HepG2 (cell line): ENCODE data around the gene CORO7. TPM values are rescaled to one million over a fixed set of nuclear protein-coding genes. Genes with fewer than 3 reads are reported as not detected.

Experiments used
- ATAC-seq: fragments of 200-7000 bp; cut with Tn5 transposase; 3 replicates; pipeline ENCODE4 v1.9.1; 2020; ENCODE audit warnings: mild to moderate bottlenecking, moderate library complexity
- BruUV-seq: library from RNA; stranded (reverse); fragments of 400-500 nt; replicated peaks from 2 replicates; lab custom pipeline; 2021; lab: Mats Ljungman, UMichigan
- CTCF ChIA-PET: fragments of 300-600 bp; formaldehyde crosslinking; extraction: SDS; loops from one replicate; lab custom pipeline; 2021; ENCODE audit warnings: low total read pairs, inconsistent platforms, low intra/inter-chr PET ratio; lab: Yijun Ruan, JAX
- POLR2A ChIA-PET: fragments of 350-600 bp; sonication (Branson Sonifier 250); formaldehyde crosslinking; loops from one replicate; lab custom pipeline; 2020; ENCODE audit warnings: antibody characterized with exemption, inconsistent platforms; lab: Yijun Ruan, JAX
- DNase-seq: peaks from one replicate; pipeline ENCODE4 v3.0.0-alpha.2; 2015; ENCODE audit warnings: low spot score
- FAIRE-seq: peaks from 3 replicates; lab custom pipeline; 2011; peaks lifted over from hg19 to GRCh38; lab: Jason Lieb, UNC
- H2AFZ ChIP-seq: one replicate; pipeline ENCODE4 v1.6.1; 2011; ENCODE audit warnings: low read length, inconsistent platforms
- H3K27ac ChIP-seq: fragments of 300-600 bp; 3 replicates; pipeline ENCODE4 v1.8.0; 2011; ENCODE audit warnings: mixed run types, mild to moderate bottlenecking, mixed read lengths, low read length, inconsistent platforms; ENCODE audit not compliant: insufficient read depth; ENCODE audit errors: extremely low read length
- H3K27me3 ChIP-seq, 2 experiments: fragments of 200-600 bp in 1 of 2; 2 replicates in 1 of 2; 3 replicates in 1 of 2; pipeline versions ENCODE4 v1.6.0 to v1.8.0; 2011; ENCODE audit warnings: low read length in 2 of 2, mild to moderate bottlenecking in 2 of 2, moderate library complexity in 2 of 2, inconsistent platforms in 1 of 2; ENCODE audit not compliant: insufficient read depth in 2 of 2, control insufficient read depth in 1 of 2
- H3K36me3 ChIP-seq, 2 experiments: fragments of 200-600 bp in 1 of 2; replicated peaks in 1 of 2; 2 replicates in 1 of 2; 3 replicates in 1 of 2; pipeline versions ENCODE4 v1.5.1 to v1.8.0; 2011; ENCODE audit warnings: low read length in 2 of 2, inconsistent platforms in 1 of 2; ENCODE audit not compliant: insufficient read depth in 2 of 2, control insufficient read depth in 1 of 2
- H3K4me1 ChIP-seq: 2 replicates; pipeline ENCODE4 v1.5.1; 2012; ENCODE audit warnings: low read length, inconsistent platforms; ENCODE audit not compliant: insufficient read depth
- H3K4me2 ChIP-seq: 2 replicates; pipeline ENCODE4 v1.6.0; 2011; ENCODE audit warnings: low read depth, low read length, inconsistent platforms
- H3K4me3 ChIP-seq, 3 experiments: fragments of 200-600 bp in 1 of 3; sonication (generic), shearing (Covaris generic) in 1 of 3; replicated peaks in 1 of 3; 2 replicates each; pipeline ENCODE4 v1.5.1; 2011 to 2016; ENCODE audit warnings: low read length in 3 of 3, inconsistent platforms in 2 of 3, low read depth in 2 of 3, mild to moderate bottlenecking in 2 of 3, control low read depth in 1 of 3, mixed read lengths in 1 of 3; ENCODE audit not compliant: insufficient read depth in 1 of 3
- H3K79me2 ChIP-seq: one replicate; pipeline ENCODE4 v1.6.1; 2011; ENCODE audit warnings: low read length, inconsistent platforms; ENCODE audit not compliant: insufficient read depth
- H3K9ac ChIP-seq: 2 replicates; pipeline ENCODE4 v1.6.0; 2011; ENCODE audit warnings: mild to moderate bottlenecking, low read depth, low read length, inconsistent platforms; ENCODE audit not compliant: insufficient read depth
- H3K9me3 ChIP-seq: 2 replicates; pipeline ENCODE4 v1.5.1; 2012; ENCODE audit warnings: mild to moderate bottlenecking, low read length
- H4K20me1 ChIP-seq: 2 replicates; pipeline ENCODE4 v1.6.0; 2011; ENCODE audit warnings: inconsistent platforms, mild to moderate bottlenecking, low read length, moderate library complexity; ENCODE audit not compliant: insufficient read depth
- ATF7 ChIP-seq, 2 experiments: fragments of 450-650 bp in 1 of 2; sonication (generic) in 1 of 2; formaldehyde crosslinking in 1 of 2; IDR thresholded peaks; 2 replicates each; pipeline versions ENCODE4 v1.4.0 to v1.6.1; 2016 to 2020; ENCODE audit warnings: antibody characterized with exemption in 1 of 2, mild to moderate bottlenecking in 1 of 2, missing genetic modification reagents in 1 of 2
- CAMTA2 ChIP-seq: sonication (generic); formaldehyde crosslinking; IDR thresholded peaks from 2 replicates; pipeline ENCODE4 v1.4.0; 2020; ENCODE audit warnings: mild to moderate bottlenecking, missing genetic modification reagents, borderline replicate concordance
- KDM5B ChIP-seq: sonication (generic); formaldehyde crosslinking; IDR thresholded peaks from 2 replicates; pipeline ENCODE4 v1.4.0; 2020; ENCODE audit warnings: missing genetic modification reagents, mild to moderate bottlenecking, borderline replicate concordance
- KLF16 ChIP-seq, 2 experiments: sonication (generic) in 1 of 2; formaldehyde crosslinking in 1 of 2; IDR thresholded peaks; 2 replicates each; pipeline versions ENCODE4 v1.6.1 to v1.8.0; 2016 to 2023; ENCODE audit warnings: missing genetic modification reagents in 2 of 2, missing compliant biosample characterization in 1 of 2
- PRMT3 ChIP-seq: sonication (generic); formaldehyde crosslinking; IDR thresholded peaks from 2 replicates; pipeline ENCODE4 v1.8.1; 2022; ENCODE audit warnings: low read depth, mild to moderate bottlenecking, moderate library complexity, missing genetic modification reagents, borderline replicate concordance
- TP53 ChIP-seq: sonication (generic); formaldehyde crosslinking; conservative IDR thresholded peaks from 2 replicates; pipeline ENCODE4 v1.4.0; 2020; ENCODE audit warnings: missing genetic modification reagents
- ZBTB14 ChIP-seq: sonication (generic); formaldehyde crosslinking; IDR thresholded peaks from 2 replicates; pipeline ENCODE4 v1.4.0; 2020; ENCODE audit warnings: missing genetic modification reagents
- ZNF468 ChIP-seq: sonication (generic); formaldehyde crosslinking; IDR thresholded peaks from 2 replicates; pipeline ENCODE4 v1.8.0; 2022; ENCODE audit warnings: mild to moderate bottlenecking, moderate library complexity, missing genetic modification reagents
- ZNF501 ChIP-seq: sonication (generic); formaldehyde crosslinking; IDR thresholded peaks from 2 replicates; pipeline ENCODE4 v1.5.1; 2020; ENCODE audit warnings: mild to moderate bottlenecking, moderate library complexity, missing genetic modification reagents
- ZNF770 ChIP-seq: sonication (generic); formaldehyde crosslinking; IDR thresholded peaks from 2 replicates; pipeline ENCODE4 v1.5.0; 2020; ENCODE audit warnings: mild to moderate bottlenecking, missing genetic modification reagents
- ZNF772 ChIP-seq: sonication (generic); formaldehyde crosslinking; IDR thresholded peaks from 2 replicates; pipeline ENCODE4 v1.5.0; 2020; ENCODE audit warnings: mild to moderate bottlenecking, missing genetic modification reagents
- WGBS: methylation state at CpG from one replicate; pipeline ENCODE4 v1.1.6; 2017; ENCODE audit warnings: low lambda C conversion rate; 5-methylcytosine and 5-hydroxymethylcytosine counted together
- in situ Hi-C: cut with HindIII; loops from 2 replicates; pipeline ENCODE4 v1.10.0; 2017; ENCODE audit warnings: low pct_unique_long_range_greater_than_20kb; ENCODE audit not compliant: extremely low pct_ligation_motif_present
- intact Hi-C: fragments of 100-400 bp; cut with micrococcal nuclease; formaldehyde crosslinking; loops from one replicate; pipeline ENCODE4 v1.10.0; 2022; ENCODE audit not compliant: unreplicated experiment
- polyA plus RNA-seq, 8 experiments: library from polyadenylated mRNA; depleted of rRNA in 3 of 8; stranded (reverse) in 7 of 8; unstranded in 1 of 8; fragments of >200 nt; fragmentation: Illumina TruSeq in 4 of 8; extraction: Trizol in 4 of 8; gene quantifications; 2 replicates each; pipeline versions ENCODE4 v1.2.1 to v1.2.3, GENCODE V29; 2011 to 2016; ENCODE audit warnings: low read depth in 4 of 8, missing spikeins in 1 of 8, mixed read lengths in 1 of 8; ENCODE audit not compliant: insufficient read depth in 1 of 8
- total RNA-seq, 5 experiments: library from RNA; depleted of rRNA; stranded (reverse); fragments of >200 nt; fragmentation: Illumina TruSeq; extraction: Trizol; gene quantifications; 2 replicates each; pipeline ENCODE4 v1.2.3, GENCODE V29; 2016; ENCODE audit warnings: low read depth in 1 of 5
- TF ChIP-seq, protein P1 (sequence below): IDR thresholded peaks from 2 replicates; pipeline ENCODE4 v1.6.1; 2012; ENCODE audit warnings: inconsistent platforms
- TF ChIP-seq, protein P2 (sequence below): sonication (generic); formaldehyde crosslinking; IDR thresholded peaks from 2 replicates; pipeline ENCODE4 v1.5.1; 2020; ENCODE audit warnings: mild to moderate bottlenecking, moderate library complexity, missing genetic modification reagents
- TF ChIP-seq, protein P3 (sequence below): sonication (generic); formaldehyde crosslinking; IDR thresholded peaks from 2 replicates; pipeline ENCODE4 v1.8.1; 2023; ENCODE audit warnings: mild to moderate bottlenecking, moderate library complexity, missing genetic modification reagents

Gene CORO7
- total and polyA plus RNA-seq, 2 of the 13 experiments (the other 11 are each of a cell fraction or from before 2014, with no cell fraction given): 9.9 to 14.3 TPM

GRCh38 chr16:4461250-4462085 lies 45.1 kb upstream of the CORO7 start (continued):
- TF ChIP-seq PRMT3 (CRISPR knock-in tag) (no peak; the same call in 1 of the 2 replicates), CAMTA2 (CRISPR knock-in tag) (no peak), TP53 (no peak), ATF7 (IDR thresholded peaks at IDR 0.05) (peak; percentile 82), ATF7 (CRISPR knock-in tag; IDR thresholded peaks at IDR 0.05) (peak; percentile 52; the same call in 1 of the 2 replicates), KLF16 (CRISPR knock-in tag; IDR thresholded peaks at IDR 0.05) (peak in 1 of 2 experiments; percentile 69; a peak in 2 of 4 replicates)
- TF ChIP-seq, all 625 proteins: peak for 259

GRCh38 chr16:4460936-4461249 lies 44.5 kb upstream of the CORO7 start:
- ATAC-seq: no peak
- peak overlapping the region; percentile 62 for H3K9ac ChIP-seq
- CTCF ChIA-PET: interaction anchor here (0.5 kb wide), 1 partner anchor 33 kb away, joined by 3 read pairs; no protein-coding TSS in a partner anchor
- TF ChIP-seq, protein P1, sequence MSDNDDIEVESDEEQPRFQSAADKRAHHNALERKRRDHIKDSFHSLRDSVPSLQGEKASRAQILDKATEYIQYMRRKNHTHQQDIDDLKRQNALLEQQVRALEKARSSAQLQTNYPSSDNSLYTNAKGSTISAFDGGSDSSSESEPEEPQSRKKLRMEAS: no peak
- peak; percentile 53; the same call in 1 of the 2 replicates for TF ChIP-seq ZNF770 (CRISPR knock-in tag)
- TF ChIP-seq ZBTB14 (CRISPR knock-in tag): no peak
- TF ChIP-seq ZNF468 (CRISPR knock-in tag): no peak
- 0 out of 2 replicates have a peak, but pooled peaks have one; percentile 7 for TF ChIP-seq KDM5B (CRISPR knock-in tag)
- TF ChIP-seq, protein P2, sequence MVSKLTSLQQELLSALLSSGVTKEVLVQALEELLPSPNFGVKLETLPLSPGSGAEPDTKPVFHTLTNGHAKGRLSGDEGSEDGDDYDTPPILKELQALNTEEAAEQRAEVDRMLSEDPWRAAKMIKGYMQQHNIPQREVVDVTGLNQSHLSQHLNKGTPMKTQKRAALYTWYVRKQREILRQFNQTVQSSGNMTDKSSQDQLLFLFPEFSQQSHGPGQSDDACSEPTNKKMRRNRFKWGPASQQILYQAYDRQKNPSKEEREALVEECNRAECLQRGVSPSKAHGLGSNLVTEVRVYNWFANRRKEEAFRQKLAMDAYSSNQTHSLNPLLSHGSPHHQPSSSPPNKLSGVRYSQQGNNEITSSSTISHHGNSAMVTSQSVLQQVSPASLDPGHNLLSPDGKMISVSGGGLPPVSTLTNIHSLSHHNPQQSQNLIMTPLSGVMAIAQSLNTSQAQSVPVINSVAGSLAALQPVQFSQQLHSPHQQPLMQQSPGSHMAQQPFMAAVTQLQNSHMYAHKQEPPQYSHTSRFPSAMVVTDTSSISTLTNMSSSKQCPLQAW (CRISPR knock-in tag): peak; percentile 46; the same call in 1 of the 2 replicates
- 0 out of 2 replicates have a peak, but pooled peaks have one; percentile 39 for TF ChIP-seq ZNF501
- 0 out of 2 replicates have a peak, but pooled peaks have one; percentile 13 for TF ChIP-seq ZNF772
- TF ChIP-seq, protein P3, sequence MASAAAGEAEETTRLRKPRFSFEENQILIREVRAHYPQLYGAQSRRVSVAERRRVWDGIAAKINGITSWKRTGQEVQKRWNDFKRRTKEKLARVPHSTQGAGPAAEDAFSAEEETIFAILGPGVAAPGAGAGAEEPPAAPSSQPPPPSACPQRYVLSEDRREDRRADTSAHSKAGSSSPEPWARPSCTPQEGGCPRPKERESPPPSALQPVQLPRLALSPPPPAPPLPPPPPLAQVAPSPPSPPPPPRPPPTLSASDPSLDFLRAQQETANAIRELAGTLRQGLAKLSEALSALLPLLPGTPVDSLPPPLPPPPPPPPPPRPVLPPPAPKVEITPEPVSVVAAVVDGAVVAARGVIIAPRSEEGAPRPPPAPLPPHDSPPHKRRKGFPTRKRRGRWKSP: peak; percentile 0; the same call in 1 of the 2 replicates

More at GRCh38 chr16:4460936-4461249, 44.5 kb upstream of the CORO7 start:
- Histone ChIP-seq H2AFZ (no peak overlapping the region), H3K4me1 (peaks cover 64% of the 10 kb centered on the region), H3K36me3 (peaks cover 10 to 14% of the 10 kb centered on the region in 2 experiments; a peak in 4 of 5 replicates), H3K79me2 (no peaks in the 10 kb centered on the region), H3K9me3 (no peaks in the 10 kb centered on the region), H3K27me3 (no peaks in the 10 kb centered on the region), H3K4me2 (peak overlapping the region; percentile 83), H4K20me1 (no peaks in the 10 kb centered on the region), H3K27ac (peak overlapping the region; percentile 98), H3K4me3 (peak overlapping the region in 1 of 3 experiments; percentile 67; a peak in 2 of 6 replicates)
- WGBS: 32% methylated on average over 5 of the region's 5 CpGs
- POLR2A ChIA-PET: interaction anchor here (0.6 to 8.2 kb wide), 9 partner anchors 9 to 90 kb away, joined by 3 to 175 read pairs (median 3); partner anchors contain the start of genes HMOX2, NMRAL1 and VASN
- intact Hi-C loops (loop anchor here (1.0 kb wide), 1 partner anchor 13 kb away; the partner anchor contains the start of gene NMRAL1), in situ Hi-C loops (no loop called here)
- BruUV-seq: TSS peak; percentile 43
- DNase-seq: no peak
- FAIRE-seq: no peak
